GM12878 (cell line): ENCODE results near the gene P2RX2. TPM values are rescaled to one million over a fixed set of nuclear protein-coding genes. Genes with fewer than 3 reads are reported as not detected.

Experiments
- ATAC-seq: fragments of 200-7000 bp; cut with Tn5 transposase; 3 replicates; pipeline ENCODE4 v1.9.1; 2020; ENCODE audit warnings: mild to moderate bottlenecking, moderate library complexity
- BruUV-seq: library from RNA; stranded (reverse); fragments of 400-500 nt; replicated peaks from 2 replicates; lab custom pipeline; 2021; lab: Mats Ljungman, UMichigan
- CTCF ChIA-PET: fragments of 300-600 bp; sonication (Branson Sonifier 250); formaldehyde crosslinking; extraction: SDS; loops from one replicate; lab custom pipeline; 2021; ENCODE audit warnings: inconsistent platforms; lab: Yijun Ruan, JAX
- POLR2A ChIA-PET: fragments of 350-600 bp; formaldehyde crosslinking; extraction: SDS; loops from one replicate; lab custom pipeline; 2021; ENCODE audit warnings: inconsistent platforms; lab: Charles Lee
- RAD21 ChIA-PET: fragments of 300-600 bp; sonication (Branson Sonifier 250); formaldehyde crosslinking; loops from one replicate; lab custom pipeline; 2023; ENCODE audit warnings: antibody characterized with exemption; ENCODE audit not compliant: unreplicated experiment; lab: Charles Lee
- SMC1A ChIA-PET: fragments of 300-600 bp; sonication (Branson Sonifier 250); formaldehyde crosslinking; loops from one replicate; lab custom pipeline; 2023; ENCODE audit not compliant: unreplicated experiment, uncharacterized antibody; lab: Charles Lee
- DNase-seq: peaks from one replicate; pipeline ENCODE4 v3.0.0-alpha.2; 2011; ENCODE audit warnings: low read depth, low spot score
- FAIRE-seq: peaks from 3 replicates; lab custom pipeline; 2011; peaks lifted over from hg19 to GRCh38; lab: Jason Lieb, UNC
- H2AFZ ChIP-seq: 2 replicates; pipeline ENCODE4 v1.6.0; 2011; ENCODE audit warnings: low read depth, low read length, control low read depth; ENCODE audit not compliant: control insufficient read depth
- H3K27ac ChIP-seq: 2 replicates; pipeline ENCODE4 v1.5.1; 2011; ENCODE audit warnings: control low read depth; ENCODE audit not compliant: control insufficient read depth, insufficient read depth
- H3K27me3 ChIP-seq, 2 experiments: replicated peaks in 1 of 2; 2 replicates each; pipeline versions ENCODE4 v1.6.0 to v1.6.1; 2011; ENCODE audit warnings: low read length in 1 of 2; ENCODE audit not compliant: control insufficient read depth in 2 of 2, insufficient read depth in 2 of 2
- H3K36me3 ChIP-seq, 2 experiments: 2 replicates each; pipeline ENCODE4 v1.5.1; 2011; ENCODE audit warnings: low read length in 1 of 2; ENCODE audit not compliant: control insufficient read depth in 2 of 2, insufficient read depth in 2 of 2
- H3K4me1 ChIP-seq: 2 replicates; pipeline ENCODE4 v1.6.1; 2011; ENCODE audit warnings: mild to moderate bottlenecking, low read length, moderate library complexity, mixed read lengths; ENCODE audit not compliant: control insufficient read depth, insufficient read depth
- H3K4me2 ChIP-seq: 2 replicates; pipeline ENCODE4 v1.6.0; 2011; ENCODE audit warnings: control low read depth; ENCODE audit not compliant: control insufficient read depth, insufficient read depth
- H3K4me3 ChIP-seq: fragments of 200-600 bp; sonication (generic); 2 replicates; pipeline ENCODE4 v1.5.1; 2016
- H3K79me2 ChIP-seq: 2 replicates; pipeline ENCODE4 v1.6.0; 2011; ENCODE audit warnings: low read length; ENCODE audit not compliant: control insufficient read depth, insufficient read depth
- H3K9ac ChIP-seq: 2 replicates; pipeline ENCODE4 v1.8.0; 2011; ENCODE audit warnings: low read length, control low read depth, mixed read lengths; ENCODE audit not compliant: control insufficient read depth, insufficient read depth
- H3K9me3 ChIP-seq: replicated peaks from 3 replicates; pipeline ENCODE4 v1.5.1; 2011; ENCODE audit warnings: mild to moderate bottlenecking, low read length; ENCODE audit not compliant: control insufficient read depth, insufficient read depth
- H4K20me1 ChIP-seq: 2 replicates; pipeline ENCODE4 v1.6.0; 2011; ENCODE audit not compliant: control insufficient read depth, insufficient read depth
- BMI1 ChIP-seq: fragments of 450-650 bp; IDR thresholded peaks from 2 replicates; pipeline ENCODE4 v1.6.1; 2016; ENCODE audit warnings: mild to moderate bottlenecking, moderate library complexity, borderline replicate concordance
- NFYA ChIP-seq: IDR thresholded peaks from 2 replicates; pipeline ENCODE4 v1.6.1; 2011; ENCODE audit warnings: low read depth, mild to moderate bottlenecking, low read length, improper control_type of control experiment, borderline replicate concordance
- RELA ChIP-seq: fragments of 450-650 bp; IDR thresholded peaks from 2 replicates; pipeline ENCODE4 v1.8.0; 2014; ENCODE audit warnings: borderline replicate concordance; ENCODE audit not compliant: partially characterized antibody
- ZNF217 ChIP-seq: fragments of 450-650 bp; IDR thresholded peaks from 2 replicates; pipeline ENCODE4 v1.6.1; 2017; ENCODE audit warnings: antibody characterized with exemption, mild to moderate bottlenecking
- WGBS: methylation state at CpG from one replicate; pipeline ENCODE4 v1.1.6; 2016; ENCODE audit warnings: low lambda C conversion rate; ENCODE audit not compliant: insufficient replicate concordance, insufficient coverage; ENCODE audit errors: missing lambda C conversion rate; 5-methylcytosine and 5-hydroxymethylcytosine counted together
- in situ Hi-C: fragments of 300-500 bp; cut with MboI; formaldehyde crosslinking; loops from 9 replicates; pipeline ENCODE4 v1.14.3; 2018; ENCODE audit warnings: mixed read lengths
- intact Hi-C: fragments of 100-400 bp; cut with micrococcal nuclease; formaldehyde crosslinking; loops from one replicate; pipeline ENCODE4 v1.14.2; 2022; ENCODE audit not compliant: unreplicated experiment
- polyA plus RNA-seq, 11 experiments: library from polyadenylated mRNA; depleted of rRNA in 4 of 11; unstranded in 6 of 11; stranded (reverse) in 5 of 11; fragments of >200 nt; fragmentation: Nextera tagmentation in 4 of 11; fragmentation: Illumina TruSeq in 1 of 11; extraction: Ambion mirVana in 4 of 11; extraction: Trizol in 1 of 11; gene quantifications; 1 replicate in 1 of 11; 2 replicates in 10 of 11; pipeline versions ENCODE4 v1.2.1 to v1.2.3, GENCODE V29; 2011 to 2016; ENCODE audit warnings: inconsistent platforms in 2 of 11, missing spikeins in 2 of 11, low read depth in 1 of 11
- total RNA-seq, 4 experiments: library from RNA; depleted of rRNA in 3 of 4; stranded (reverse); fragments of >200 nt in 3 of 4; fragmentation: Illumina TruSeq in 1 of 4; extraction: Trizol in 1 of 4; gene quantifications; 2 replicates each; pipeline versions ENCODE4 v1.2.1 to v1.2.3, GENCODE V29; 2013 to 2021
- TF ChIP-seq, protein P1 (sequence below): fragments of 450-650 bp; IDR thresholded peaks from 2 replicates; pipeline ENCODE4 v1.6.1; 2018; ENCODE audit warnings: mild to moderate bottlenecking, low read depth, moderate library complexity; ENCODE audit not compliant: partially characterized antibody

P2RX2 gene
- total and polyA plus RNA-seq, 10 of the 15 experiments (the other 5 are each of a cell fraction or from before 2014, with no cell fraction given): not detected

DNA sequence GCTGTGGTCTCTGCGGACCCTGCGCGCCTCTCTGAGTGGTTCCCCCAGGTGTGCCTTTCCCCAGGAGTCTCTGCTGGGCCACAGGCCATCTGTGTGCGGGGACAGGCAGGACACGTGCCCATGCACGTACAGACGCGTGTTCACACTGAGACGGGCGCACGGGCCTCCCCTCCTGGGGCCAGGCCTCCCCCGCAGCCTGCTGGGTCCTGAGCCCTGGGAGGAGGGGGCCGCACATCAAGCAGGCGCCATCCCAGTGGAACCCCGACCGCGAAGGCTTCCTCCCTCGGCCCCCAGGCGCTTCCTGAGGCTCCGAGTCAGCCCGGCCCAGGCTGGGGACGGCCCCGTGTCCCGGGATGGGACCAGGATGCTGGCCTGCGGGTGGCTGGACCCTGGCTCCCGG, 47.9 kb upstream of the P2RX2 start (continued):
- TF ChIP-seq, protein P1, sequence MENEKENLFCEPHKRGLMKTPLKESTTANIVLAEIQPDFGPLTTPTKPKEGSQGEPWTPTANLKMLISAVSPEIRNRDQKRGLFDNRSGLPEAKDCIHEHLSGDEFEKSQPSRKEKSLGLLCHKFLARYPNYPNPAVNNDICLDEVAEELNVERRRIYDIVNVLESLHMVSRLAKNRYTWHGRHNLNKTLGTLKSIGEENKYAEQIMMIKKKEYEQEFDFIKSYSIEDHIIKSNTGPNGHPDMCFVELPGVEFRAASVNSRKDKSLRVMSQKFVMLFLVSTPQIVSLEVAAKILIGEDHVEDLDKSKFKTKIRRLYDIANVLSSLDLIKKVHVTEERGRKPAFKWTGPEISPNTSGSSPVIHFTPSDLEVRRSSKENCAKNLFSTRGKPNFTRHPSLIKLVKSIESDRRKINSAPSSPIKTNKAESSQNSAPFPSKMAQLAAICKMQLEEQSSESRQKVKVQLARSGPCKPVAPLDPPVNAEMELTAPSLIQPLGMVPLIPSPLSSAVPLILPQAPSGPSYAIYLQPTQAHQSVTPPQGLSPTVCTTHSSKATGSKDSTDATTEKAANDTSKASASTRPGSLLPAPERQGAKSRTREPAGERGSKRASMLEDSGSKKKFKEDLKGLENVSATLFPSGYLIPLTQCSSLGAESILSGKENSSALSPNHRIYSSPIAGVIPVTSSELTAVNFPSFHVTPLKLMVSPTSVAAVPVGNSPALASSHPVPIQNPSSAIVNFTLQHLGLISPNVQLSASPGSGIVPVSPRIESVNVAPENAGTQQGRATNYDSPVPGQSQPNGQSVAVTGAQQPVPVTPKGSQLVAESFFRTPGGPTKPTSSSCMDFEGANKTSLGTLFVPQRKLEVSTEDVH: no peak
- TF ChIP-seq BMI1: no peak
- no peak for TF ChIP-seq NFYA

DNA sequence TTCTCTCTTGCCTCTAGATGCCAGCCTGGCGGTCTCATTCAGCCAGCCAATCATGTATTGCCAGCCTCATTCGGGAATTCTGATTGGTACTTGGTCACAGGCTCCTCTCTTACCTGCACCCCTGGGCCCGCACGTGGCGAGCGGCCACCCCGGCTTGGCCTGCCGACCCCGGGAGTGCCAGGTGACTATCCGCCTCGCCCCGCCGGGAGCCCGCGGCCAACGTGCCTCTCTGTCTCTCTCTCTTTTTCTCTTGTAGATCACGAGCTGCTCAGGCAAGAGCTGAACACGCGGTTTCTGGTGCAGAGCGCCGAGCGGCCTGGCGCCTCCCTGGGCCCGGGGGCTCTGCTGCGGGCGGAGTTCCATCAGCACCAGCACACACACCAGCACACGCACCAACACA, 47.5 kb upstream of the P2RX2 start:
- H3K4me1 ChIP-seq: no peaks in the 10 kb centered on the region
- no peaks in the 10 kb centered on the region for H3K9me3 ChIP-seq
- no peak for DNase-seq
- BruUV-seq: no TSS peak
- in situ Hi-C loops (no loop called here), intact Hi-C loops (no loop called here)
- RAD21 ChIA-PET: no interaction called here
- FAIRE-seq: no peak
- CTCF ChIA-PET: no interaction called here
- no peak for ATAC-seq
- H3K4me3 ChIP-seq: no peak overlapping the region
- no peaks in the 10 kb centered on the region for H3K79me2 ChIP-seq
- no peak overlapping the region for H3K27ac ChIP-seq
- no peak overlapping the region for H3K4me2 ChIP-seq
- H4K20me1 ChIP-seq: no peaks in the 10 kb centered on the region
- H3K36me3 ChIP-seq: no peaks in the 10 kb centered on the region; a peak in 2 of 4 replicates
- no peaks in the 10 kb centered on the region for H3K27me3 ChIP-seq
- H3K9ac ChIP-seq: no peak overlapping the region
- 93% methylated on average over 21 of the region's 27 CpGs for WGBS
- TF ChIP-seq RELA (no peak), ZNF217 (no peak)
- H2AFZ ChIP-seq: no peak overlapping the region
- POLR2A ChIA-PET: no interaction called here
- SMC1A ChIA-PET: no interaction called here
